ENCODE data around the gene MED13L.
"Not testable (repeated sequence)": the region's sequence is repeated elsewhere in the genome, so short reads cannot be mapped to it uniquely, and the experiment has no call there.

MED13L gene

GRCh38 chr12:116055895-116056607 lies 221.4 kb downstream of the MED13L start:
- no peak for DNase-seq (ENCODE audit: low read depth in 2 of 2)

GRCh38 chr12:116054280-116054679 lies 223.2 kb downstream of the MED13L start:
- DNase-seq (ENCODE audit: low read depth in 2 of 2), result no peak

DNA sequence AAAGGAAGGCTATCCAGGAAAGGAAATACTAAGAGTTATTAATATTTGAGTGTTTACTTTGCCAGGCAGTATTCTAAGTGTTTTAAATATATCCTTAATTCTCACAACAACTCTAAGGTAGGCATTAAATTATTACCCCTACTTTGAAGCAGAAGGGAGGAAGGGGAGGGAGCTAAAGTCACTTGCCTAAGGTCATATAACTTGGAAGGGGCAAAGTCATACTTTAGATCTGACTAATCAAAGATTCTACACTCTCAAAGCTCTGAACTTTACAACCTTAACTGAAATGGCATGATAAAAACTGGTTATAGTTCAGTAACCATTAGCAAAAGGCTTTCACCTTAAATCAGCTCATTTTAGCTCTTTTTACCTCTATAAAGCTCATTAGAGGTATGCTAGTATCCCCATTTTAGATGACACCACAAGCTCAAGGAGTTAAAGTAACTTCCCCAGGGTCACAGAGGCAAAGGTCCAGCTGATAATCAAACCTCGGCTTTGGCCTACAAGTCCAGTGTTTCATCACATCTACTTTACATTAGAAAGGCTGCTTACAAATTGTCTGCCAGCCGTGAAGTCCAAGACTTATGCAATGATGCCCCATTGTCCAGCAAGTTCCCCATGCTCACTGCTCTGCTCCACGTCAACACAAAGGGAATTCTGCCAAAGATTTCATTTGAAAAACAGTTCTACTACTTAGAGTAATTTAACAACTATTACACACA lies 223.9 kb downstream of the MED13L start:
- no peak for DNase-seq (ENCODE audit: low read depth in 2 of 2)

DNA sequence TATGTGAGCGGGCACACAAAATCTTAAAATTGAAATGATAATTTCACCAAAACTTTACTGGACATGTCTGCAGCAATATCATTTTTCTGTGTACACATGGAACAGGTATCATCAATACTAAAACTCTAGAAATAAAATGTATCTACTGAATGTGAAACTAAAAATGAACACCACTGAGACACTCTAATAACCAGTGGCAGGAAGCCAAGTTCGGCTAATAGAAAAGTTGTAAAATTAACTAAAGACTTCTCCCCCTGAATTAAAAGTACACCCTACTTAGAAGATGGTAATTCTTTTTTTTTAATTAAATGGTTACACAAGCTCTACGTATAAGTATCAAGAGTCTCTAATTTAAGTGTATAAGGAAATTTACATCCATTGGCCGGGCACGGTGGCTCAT lies 227.2 kb downstream of the MED13L start:
- DNase-seq (ENCODE audit: low read depth in 2 of 2), result no peak

DNA sequence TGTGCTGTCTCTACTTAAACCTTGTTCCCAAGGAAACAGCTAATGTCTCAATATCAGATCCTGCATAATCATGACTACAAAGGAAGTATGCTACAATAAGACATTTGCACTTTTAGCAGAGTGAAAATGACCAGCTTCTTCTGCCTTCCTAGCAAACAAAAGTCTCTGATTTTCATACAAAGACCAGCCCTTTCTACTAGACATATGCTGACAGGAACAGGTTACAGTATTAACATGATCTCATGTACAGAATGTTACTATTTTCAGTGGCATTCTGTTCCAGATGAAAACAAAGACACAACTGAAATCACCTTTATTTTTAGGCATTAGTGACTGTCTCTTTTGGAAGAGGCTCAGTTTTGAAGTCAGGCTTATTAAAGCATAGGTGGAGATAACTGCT lies 228.6 kb downstream of the MED13L start:
- no peak for DNase-seq (ENCODE audit: low read depth in 2 of 2)

- DNase-seq (ENCODE audit: low read depth in 2 of 2), result no peak
Measured at GRCh38 chr12:116046039-116046438, 231.5 kb downstream of the MED13L start.

- no peak for DNase-seq (ENCODE audit: low read depth in 2 of 2)
Measured at GRCh38 chr12:116045150-116045549, 232.3 kb downstream of the MED13L start.

- DNase-seq (ENCODE audit: low read depth in 2 of 2), result no peak
Measured at GRCh38 chr12:116043659-116044535, 233.6 kb downstream of the MED13L start.

DNA sequence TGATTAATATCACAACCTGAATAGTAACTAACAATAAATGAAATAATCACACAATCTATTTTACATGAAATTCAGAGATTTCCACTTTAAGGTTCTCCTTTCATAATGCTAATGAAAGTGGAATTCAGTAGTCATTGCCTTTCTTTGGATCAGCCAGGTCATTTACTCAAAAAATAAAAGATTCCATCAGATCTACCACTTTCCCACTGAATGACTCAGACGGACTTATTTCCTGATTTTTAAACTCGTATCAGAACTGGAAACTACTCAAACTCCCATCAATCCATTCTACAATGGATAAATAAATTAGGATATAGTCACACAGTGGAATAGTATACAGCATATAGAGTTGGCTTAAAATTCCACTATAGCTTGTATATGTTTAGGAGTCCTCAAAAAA lies 237.1 kb downstream of the MED13L start:
- no peak for DNase-seq (ENCODE audit: low read depth in 2 of 2)

DNA sequence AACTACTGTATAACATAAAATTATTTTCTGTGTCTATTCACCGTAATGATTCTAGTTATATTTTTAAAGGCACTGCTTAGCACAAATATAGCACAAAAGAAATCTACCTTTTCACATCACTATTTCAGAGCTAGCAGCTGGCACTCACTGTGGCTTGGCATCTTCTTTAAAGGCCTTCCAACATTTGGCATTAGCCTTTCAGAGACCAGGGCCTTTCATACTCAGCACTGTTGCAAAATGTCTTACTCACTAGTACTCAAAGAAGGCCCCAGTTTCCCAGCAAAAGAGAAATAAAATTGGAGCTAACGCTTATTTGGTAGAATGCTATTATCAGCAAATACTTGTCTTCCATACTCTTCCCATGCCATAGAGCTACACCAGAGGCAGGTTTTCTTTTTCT lies 238.4 kb downstream of the MED13L start:
- no peak for DNase-seq (ENCODE audit: low read depth in 2 of 2)

GRCh38 chr12:116037941-116038837 lies 239.3 kb downstream of the MED13L start:
- DNase-seq (ENCODE audit: low read depth in 2 of 2), result no peak

- no peak for DNase-seq (ENCODE audit: low read depth in 2 of 2)
Measured at GRCh38 chr12:116033765-116034164, 243.7 kb downstream of the MED13L start.

DNA sequence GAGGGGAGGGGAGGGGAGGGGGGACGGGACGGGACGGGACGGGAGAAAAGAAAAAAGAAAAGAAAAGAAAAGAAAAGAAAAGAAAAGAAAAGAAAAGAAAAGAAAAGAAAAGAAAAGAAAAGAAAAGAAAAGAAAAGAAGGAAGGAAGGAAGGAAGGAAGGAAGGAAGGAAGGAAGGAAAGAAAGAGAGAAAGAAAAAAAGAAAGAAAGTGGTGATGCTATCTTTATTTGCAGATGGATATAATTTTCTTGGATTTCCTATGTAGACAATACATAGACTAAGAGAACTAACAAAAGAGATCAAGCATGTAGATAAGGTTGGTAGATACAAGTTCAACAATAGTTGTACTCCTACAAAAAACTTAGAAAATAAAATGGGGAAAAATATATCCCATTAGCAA lies 245.9 kb downstream of the MED13L start:
- not testable (repeated sequence) for DNase-seq (ENCODE audit: low read depth in 2 of 2)

- no peak for DNase-seq (ENCODE audit: low read depth in 2 of 2)
Measured at GRCh38 chr12:116028619-116029018, 248.9 kb downstream of the MED13L start.

DNA sequence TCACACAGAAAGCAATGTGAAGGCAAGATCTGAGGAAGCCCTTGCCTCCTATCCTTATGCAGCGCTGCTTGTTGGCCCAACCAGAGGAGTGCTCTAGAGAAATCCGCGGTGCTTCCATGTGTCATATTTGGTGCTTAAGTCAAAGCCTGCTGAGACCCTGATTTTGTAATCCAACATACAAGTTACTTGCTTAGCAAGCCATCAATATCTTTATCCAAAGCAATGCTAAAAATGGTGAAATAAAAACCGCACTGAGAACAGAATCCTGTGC lies 250.0 kb downstream of the MED13L start:
- DNase-seq (ENCODE audit: low read depth in 2 of 2), result no peak

DNA sequence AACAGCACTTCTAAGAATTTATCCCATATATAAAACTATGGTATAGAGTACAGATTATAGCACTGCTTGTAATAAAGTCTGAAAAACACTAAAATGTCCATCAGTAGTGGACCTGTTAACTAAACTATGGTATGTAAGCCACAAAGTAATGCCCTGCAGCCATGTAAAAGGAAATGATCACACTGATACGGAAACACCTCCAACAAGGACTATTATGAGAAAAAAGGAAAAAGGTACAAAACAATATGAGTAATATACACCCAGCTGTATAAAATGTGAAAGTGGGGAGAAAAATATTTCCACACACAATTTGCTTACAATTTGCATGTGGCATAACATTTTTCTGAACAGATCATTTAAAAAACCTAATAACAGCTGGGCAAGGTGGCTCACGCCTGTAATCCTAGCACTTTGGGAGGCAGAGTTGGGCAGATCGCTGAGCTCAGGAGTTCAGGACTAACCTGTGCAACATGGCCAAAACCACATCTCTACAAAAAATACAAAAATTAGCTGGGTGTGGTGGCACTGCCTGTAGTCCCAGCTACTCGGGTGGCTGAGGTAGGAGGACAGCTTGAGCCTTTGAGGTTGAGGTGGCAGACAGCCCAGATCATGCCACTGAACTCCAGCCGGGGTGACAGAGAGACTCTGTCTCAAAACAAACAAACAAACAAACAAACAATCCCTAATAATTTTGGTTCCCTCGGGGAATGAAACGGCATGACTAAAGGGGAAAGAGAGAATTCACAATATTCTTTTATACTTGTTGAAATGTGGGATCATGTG lies 250.5 kb downstream of the MED13L start:
- no peak for DNase-seq (ENCODE audit: low read depth in 2 of 2)

- DNase-seq (ENCODE audit: low read depth in 2 of 2), result no peak
Measured at GRCh38 chr12:116026346-116026745, 251.1 kb downstream of the MED13L start.

GRCh38 chr12:116024769-116025168 lies 252.7 kb downstream of the MED13L start:
- DNase-seq (ENCODE audit: low read depth in 2 of 2), result no peak

GRCh38 chr12:116019415-116019814 lies 258.1 kb downstream of the MED13L start:
- no peak for DNase-seq (ENCODE audit: low read depth in 2 of 2)

- DNase-seq (ENCODE audit: low read depth in 2 of 2), result no peak
Measured at GRCh38 chr12:116018282-116018681, 259.2 kb downstream of the MED13L start.

DNA sequence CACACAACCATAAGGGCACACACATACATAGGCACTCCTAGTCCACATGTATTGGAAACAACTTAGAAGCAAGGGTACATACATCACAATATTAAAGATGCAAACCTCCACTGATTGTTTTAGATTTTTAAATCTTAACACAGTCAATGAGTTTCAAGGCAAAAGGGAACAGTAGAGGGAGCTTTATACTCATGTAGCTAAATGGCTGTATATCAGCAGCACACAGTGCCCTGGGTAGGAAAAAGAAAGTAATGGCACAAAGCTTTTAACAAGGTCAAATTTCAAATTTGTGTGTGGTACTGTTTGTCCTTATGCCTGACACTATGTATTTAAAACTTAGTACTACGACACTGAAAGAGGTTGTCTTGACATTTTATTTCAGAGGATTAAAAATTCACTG lies 262.0 kb downstream of the MED13L start:
- no peak for DNase-seq (ENCODE audit: low read depth in 2 of 2)
